ENCODE measurements around the gene SAMD4B. TPM values are rescaled to one million over a fixed set of nuclear protein-coding genes. Genes with fewer than 3 reads are reported as not detected.

Gene SAMD4B
- total and polyA plus RNA-seq, 9 of the 15 experiments (the other 6 are each of a cell fraction or from before 2014, with no cell fraction given) = 3.4 to 90.5 (median 38.0) TPM

- TF ChIP-seq MYNN (IDR thresholded peaks at IDR 0.05) (no peak), MYNN (CRISPR knock-in tag; IDR thresholded peaks at IDR 0.05) (no peak), ARID1B (IDR thresholded peaks at IDR 0.05) (peak; percentile 52; the same call in 1 of the 2 replicates), SIX5 (IDR thresholded peaks at IDR 0.05; ENCODE audit: borderline replicate concordance in 1 of 2, insufficient read depth in 1 of 2, low read depth in 1 of 2, low read length in 2 of 2) (peak in 1 of 2 experiments; percentile 31; a peak in 1 of 4 replicates), PYGO2 (tag; IDR thresholded peaks at IDR 0.05) (no peak), ARID2 (IDR thresholded peaks at IDR 0.05) (no peak), ZNF584 (CRISPR knock-in tag; IDR thresholded peaks at IDR 0.05; ENCODE audit: low read depth) (no peak), ZNF41 (CRISPR knock-in tag; conservative IDR thresholded peaks at IDR 0.05) (no peak), ETV6 (IDR thresholded peaks at IDR 0.05; ENCODE audit: borderline replicate concordance in 1 of 2, low read depth in 2 of 2, low read length in 1 of 2) (no peak), ETV6 (CRISPR knock-in tag; IDR thresholded peaks at IDR 0.05; ENCODE audit: borderline replicate concordance) (no peak), ZNF280B (CRISPR knock-in tag; IDR thresholded peaks at IDR 0.05) (no peak), RBBP5 (IDR thresholded peaks at IDR 0.05; ENCODE audit: borderline replicate concordance, insufficient read depth, low read length, poor library complexity, severe bottlenecking) (no peak), GABPA (tag; conservative IDR thresholded peaks at IDR 0.05; ENCODE audit: low read depth) (peak; percentile 96)
- TF ChIP-seq, protein P1, sequence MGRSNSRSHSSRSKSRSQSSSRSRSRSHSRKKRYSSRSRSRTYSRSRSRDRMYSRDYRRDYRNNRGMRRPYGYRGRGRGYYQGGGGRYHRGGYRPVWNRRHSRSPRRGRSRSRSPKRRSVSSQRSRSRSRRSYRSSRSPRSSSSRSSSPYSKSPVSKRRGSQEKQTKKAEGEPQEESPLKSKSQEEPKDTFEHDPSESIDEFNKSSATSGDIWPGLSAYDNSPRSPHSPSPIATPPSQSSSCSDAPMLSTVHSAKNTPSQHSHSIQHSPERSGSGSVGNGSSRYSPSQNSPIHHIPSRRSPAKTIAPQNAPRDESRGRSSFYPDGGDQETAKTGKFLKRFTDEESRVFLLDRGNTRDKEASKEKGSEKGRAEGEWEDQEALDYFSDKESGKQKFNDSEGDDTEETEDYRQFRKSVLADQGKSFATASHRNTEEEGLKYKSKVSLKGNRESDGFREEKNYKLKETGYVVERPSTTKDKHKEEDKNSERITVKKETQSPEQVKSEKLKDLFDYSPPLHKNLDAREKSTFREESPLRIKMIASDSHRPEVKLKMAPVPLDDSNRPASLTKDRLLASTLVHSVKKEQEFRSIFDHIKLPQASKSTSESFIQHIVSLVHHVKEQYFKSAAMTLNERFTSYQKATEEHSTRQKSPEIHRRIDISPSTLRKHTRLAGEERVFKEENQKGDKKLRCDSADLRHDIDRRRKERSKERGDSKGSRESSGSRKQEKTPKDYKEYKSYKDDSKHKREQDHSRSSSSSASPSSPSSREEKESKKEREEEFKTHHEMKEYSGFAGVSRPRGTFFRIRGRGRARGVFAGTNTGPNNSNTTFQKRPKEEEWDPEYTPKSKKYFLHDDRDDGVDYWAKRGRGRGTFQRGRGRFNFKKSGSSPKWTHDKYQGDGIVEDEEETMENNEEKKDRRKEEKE (IDR thresholded peaks at IDR 0.05; ENCODE audit: borderline replicate concordance in 1 of 2, control insufficient read depth in 1 of 2, low read depth in 2 of 2, low read length in 1 of 2) = peak in 1 of 2 experiments; percentile 91; a peak in 1 of 4 replicates
- TF ChIP-seq, protein P2, sequence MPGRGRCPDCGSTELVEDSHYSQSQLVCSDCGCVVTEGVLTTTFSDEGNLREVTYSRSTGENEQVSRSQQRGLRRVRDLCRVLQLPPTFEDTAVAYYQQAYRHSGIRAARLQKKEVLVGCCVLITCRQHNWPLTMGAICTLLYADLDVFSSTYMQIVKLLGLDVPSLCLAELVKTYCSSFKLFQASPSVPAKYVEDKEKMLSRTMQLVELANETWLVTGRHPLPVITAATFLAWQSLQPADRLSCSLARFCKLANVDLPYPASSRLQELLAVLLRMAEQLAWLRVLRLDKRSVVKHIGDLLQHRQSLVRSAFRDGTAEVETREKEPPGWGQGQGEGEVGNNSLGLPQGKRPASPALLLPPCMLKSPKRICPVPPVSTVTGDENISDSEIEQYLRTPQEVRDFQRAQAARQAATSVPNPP (IDR thresholded peaks at IDR 0.05; ENCODE audit: borderline replicate concordance, insufficient read depth, insufficient read length) = no peak
- TF ChIP-seq, protein P3, sequence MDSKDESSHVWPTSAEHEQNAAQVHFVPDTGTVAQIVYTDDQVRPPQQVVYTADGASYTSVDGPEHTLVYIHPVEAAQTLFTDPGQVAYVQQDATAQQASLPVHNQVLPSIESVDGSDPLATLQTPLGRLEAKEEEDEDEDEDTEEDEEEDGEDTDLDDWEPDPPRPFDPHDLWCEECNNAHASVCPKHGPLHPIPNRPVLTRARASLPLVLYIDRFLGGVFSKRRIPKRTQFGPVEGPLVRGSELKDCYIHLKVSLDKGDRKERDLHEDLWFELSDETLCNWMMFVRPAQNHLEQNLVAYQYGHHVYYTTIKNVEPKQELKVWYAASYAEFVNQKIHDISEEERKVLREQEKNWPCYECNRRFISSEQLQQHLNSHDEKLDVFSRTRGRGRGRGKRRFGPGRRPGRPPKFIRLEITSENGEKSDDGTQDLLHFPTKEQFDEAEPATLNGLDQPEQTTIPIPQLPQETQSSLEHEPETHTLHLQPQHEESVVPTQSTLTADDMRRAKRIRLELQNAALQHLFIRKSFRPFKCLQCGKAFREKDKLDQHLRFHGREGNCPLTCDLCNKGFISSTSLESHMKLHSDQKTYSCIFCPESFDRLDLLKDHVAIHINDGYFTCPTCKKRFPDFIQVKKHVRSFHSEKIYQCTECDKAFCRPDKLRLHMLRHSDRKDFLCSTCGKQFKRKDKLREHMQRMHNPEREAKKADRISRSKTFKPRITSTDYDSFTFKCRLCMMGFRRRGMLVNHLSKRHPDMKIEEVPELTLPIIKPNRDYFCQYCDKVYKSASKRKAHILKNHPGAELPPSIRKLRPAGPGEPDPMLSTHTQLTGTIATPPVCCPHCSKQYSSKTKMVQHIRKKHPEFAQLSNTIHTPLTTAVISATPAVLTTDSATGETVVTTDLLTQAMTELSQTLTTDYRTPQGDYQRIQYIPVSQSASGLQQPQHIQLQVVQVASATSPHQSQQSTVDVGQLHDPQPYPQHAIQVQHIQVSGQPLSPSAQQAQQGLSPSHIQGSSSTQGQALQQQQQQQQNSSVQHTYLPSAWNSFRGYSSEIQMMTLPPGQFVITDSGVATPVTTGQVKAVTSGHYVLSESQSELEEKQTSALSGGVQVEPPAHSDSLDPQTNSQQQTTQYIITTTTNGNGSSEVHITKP (IDR thresholded peaks at IDR 0.05; ENCODE audit: partially characterized antibody) = peak; percentile 7
These were observed at the start of gene SAMD4B (continued) for GRCh38 chr19:39341719-39342604.

Data from K562 (cell line).